Measurements from ENCODE around the gene URI1.

- TF ChIP-seq ZBTB21 (tag by site-specific recombination; IDR thresholded peaks at IDR 0.05): no peak
- no peak for TF ChIP-seq CTCF (tag by site-specific recombination; IDR thresholded peaks at IDR 0.05)
- no peak for TF ChIP-seq ZNF639 (tag by site-specific recombination; IDR thresholded peaks at IDR 0.05)
Observed at GRCh38 chr19:29934257-29934656, 7.8 kb upstream of the URI1 start.

All from HEK293 (cell line).